MM.1S (cell line): ENCODE results near the gene BHLHA15.

Experiments
- DNase-seq: peaks from one replicate; pipeline ENCODE4 v3.0.0-alpha.2; 2015
- H2AFZ ChIP-seq: fragments of 300-600 bp; sonication (generic); 2 replicates; pipeline ENCODE4 v1.6.0; 2016; ENCODE audit warnings: antibody characterized with exemption, low read length
- H3F3A ChIP-seq: fragments of 300-600 bp; sonication (generic); 2 replicates; pipeline ENCODE4 v1.6.1; 2016; ENCODE audit warnings: mild to moderate bottlenecking, antibody characterized with exemption, low read length, moderate library complexity, mixed read lengths; ENCODE audit not compliant: insufficient read depth
- H3K27ac ChIP-seq: fragments of 300-600 bp; sonication (generic); 2 replicates; pipeline ENCODE4 v1.5.1; 2016; ENCODE audit warnings: mild to moderate bottlenecking, low read length
- H3K27me3 ChIP-seq: fragments of 300-600 bp; sonication (generic); replicated peaks from 2 replicates; pipeline ENCODE4 v1.6.0; 2016; ENCODE audit warnings: low read length; ENCODE audit not compliant: insufficient read depth
- H3K36me3 ChIP-seq: fragments of 300-600 bp; sonication (generic); replicated peaks from 2 replicates; pipeline ENCODE4 v1.6.1; 2016; ENCODE audit warnings: mild to moderate bottlenecking, low read length, mixed read lengths; ENCODE audit not compliant: insufficient read depth
- H3K4me1 ChIP-seq: fragments of 300-600 bp; sonication (generic); 2 replicates; pipeline ENCODE4 v1.6.1; 2016; ENCODE audit warnings: low read length, mixed read lengths
- H3K4me2 ChIP-seq: fragments of 300-600 bp; sonication (generic); 2 replicates; pipeline ENCODE4 v1.6.0; 2016; ENCODE audit warnings: low read depth, low read length
- H3K4me3 ChIP-seq: fragments of 300-600 bp; sonication (generic); 2 replicates; pipeline ENCODE4 v1.5.1; 2016; ENCODE audit warnings: low read length, mixed read lengths
- H3K79me2 ChIP-seq: fragments of 300-600 bp; sonication (generic); 2 replicates; pipeline ENCODE4 v1.6.1; 2016; ENCODE audit warnings: mixed run types, low read length, mixed read lengths
- H3K9ac ChIP-seq: fragments of 300-600 bp; sonication (generic); 2 replicates; pipeline ENCODE4 v1.6.1; 2016; ENCODE audit warnings: low read length, mixed read lengths
- H3K9me2 ChIP-seq: fragments of 300-600 bp; sonication (generic); replicated peaks from 2 replicates; pipeline ENCODE4 v1.6.1; 2016; ENCODE audit warnings: mild to moderate bottlenecking, low read length, mixed read lengths; ENCODE audit not compliant: insufficient read depth
- H3K9me3 ChIP-seq: fragments of 300-600 bp; sonication (generic); replicated peaks from 2 replicates; pipeline ENCODE4 v1.6.1; 2016; ENCODE audit warnings: mild to moderate bottlenecking, low read length, mixed read lengths; ENCODE audit not compliant: insufficient read depth
- H4K20me1 ChIP-seq: fragments of 300-600 bp; sonication (generic); 2 replicates; pipeline ENCODE4 v1.6.1; 2016; ENCODE audit warnings: mild to moderate bottlenecking, low read length, moderate library complexity, mixed read lengths; ENCODE audit not compliant: insufficient read depth
- CTCF ChIP-seq: fragments of 300-600 bp; sonication (generic); IDR thresholded peaks from 2 replicates; pipeline ENCODE4 v1.5.1; 2016; ENCODE audit warnings: antibody characterized with exemption, low read length, mixed read lengths
- EZH2 ChIP-seq: fragments of 300-600 bp; sonication (generic); optimal IDR thresholded peaks from 2 replicates; pipeline ENCODE3; 2017; ENCODE audit warnings: low read depth, mild to moderate bottlenecking, antibody characterized with exemption, low read length, mixed read lengths
- EZH2phosphoT487 ChIP-seq: fragments of 300-600 bp; sonication (generic); IDR thresholded peaks from 2 replicates; pipeline ENCODE4 v1.6.1; 2018; ENCODE audit warnings: antibody characterized with exemption, low read length

The BHLHA15 gene

DNA sequence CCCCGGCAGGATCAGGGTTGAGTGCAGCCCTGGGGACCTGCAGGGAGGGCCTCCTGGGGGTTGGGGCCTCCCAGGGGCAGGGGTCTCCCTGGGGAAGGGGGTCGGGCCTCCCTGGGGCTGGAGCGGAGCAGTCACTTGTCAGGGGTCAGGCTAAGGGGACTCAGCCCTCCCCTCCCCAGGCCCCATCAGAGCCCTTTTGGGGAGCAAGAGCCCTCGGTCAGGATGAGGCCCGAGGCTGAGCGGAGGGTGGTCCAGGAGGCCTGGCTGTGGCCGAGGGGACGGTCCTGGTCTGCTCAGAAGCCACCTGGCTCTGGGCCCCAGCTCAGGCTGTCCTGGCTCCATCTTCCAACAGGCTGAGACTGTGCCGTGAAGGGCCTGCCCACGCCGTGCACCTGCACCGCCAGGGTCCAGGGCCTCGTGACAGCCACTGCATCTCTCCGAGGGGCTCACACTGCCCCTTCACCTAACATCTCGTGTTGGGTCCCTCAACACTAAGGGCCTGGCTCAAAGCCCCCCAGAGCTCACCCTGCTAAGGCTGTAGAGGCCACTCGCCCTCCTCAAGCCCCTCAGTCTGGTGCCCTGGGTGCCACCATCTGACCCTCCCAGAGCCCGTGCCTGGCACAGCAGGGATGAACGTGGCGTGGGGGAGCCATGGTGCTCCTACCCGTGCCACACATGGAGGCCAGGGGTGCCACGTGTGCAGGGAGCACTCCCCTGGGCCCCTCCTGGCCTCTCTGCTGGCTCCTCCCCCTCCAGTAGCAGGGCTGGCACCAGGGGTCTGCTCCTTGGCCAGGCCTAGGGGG, 12.9 kb downstream of the BHLHA15 start:
- no peak overlapping the region for H3K9ac ChIP-seq
- no peaks in the 10 kb centered on the region for H3K27me3 ChIP-seq
- H3K9me2 ChIP-seq, result no peaks in the 10 kb centered on the region
- TF ChIP-seq CTCF (no peak), EZH2phosphoT487 (no peak), EZH2 (no peak)
- no peak overlapping the region for H3K27ac ChIP-seq
- 0 out of 2 replicates have a peak, but pooled peaks cover 3% of the 10 kb centered on the region for H3F3A ChIP-seq
- DNase-seq, result no peak
- H3K79me2 ChIP-seq, result no peaks in the 10 kb centered on the region
- H4K20me1 ChIP-seq, result no peaks in the 10 kb centered on the region
- H3K4me1 ChIP-seq, result 0 out of 2 replicates have a peak, but pooled peaks cover 3% of the 10 kb centered on the region
- H3K4me2 ChIP-seq, result no peak overlapping the region
- no peaks in the 10 kb centered on the region for H3K9me3 ChIP-seq
- no peak overlapping the region for H2AFZ ChIP-seq
- H3K4me3 ChIP-seq, result no peak overlapping the region
- H3K36me3 ChIP-seq, result no peaks in the 10 kb centered on the region

DNA sequence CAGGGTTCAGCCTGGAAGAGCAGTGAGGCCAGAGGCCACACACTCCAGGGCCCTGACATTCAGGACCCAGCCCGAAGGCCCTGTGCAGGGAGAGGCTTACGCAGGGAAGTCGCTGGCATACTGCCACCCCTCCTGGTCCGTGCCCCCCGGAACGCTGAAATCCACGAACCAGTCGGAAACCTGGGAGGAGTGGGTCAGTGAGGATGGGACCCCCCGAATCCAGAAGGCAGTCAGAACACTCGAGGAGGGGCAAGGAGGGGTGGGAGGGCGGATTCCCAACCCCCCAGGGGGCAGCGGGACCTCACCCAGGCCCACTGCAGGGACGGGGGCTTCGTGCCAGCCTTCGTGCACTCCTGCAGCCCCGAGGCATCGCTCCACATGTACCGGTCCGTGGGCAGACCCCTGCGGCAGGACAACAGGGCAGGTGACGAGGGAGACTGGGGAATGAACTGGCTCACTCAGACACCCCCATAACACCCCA, 13.5 kb downstream of the BHLHA15 start:
- no peaks in the 10 kb centered on the region for H3K36me3 ChIP-seq
- H3K9me3 ChIP-seq, result no peaks in the 10 kb centered on the region
- no peak for TF ChIP-seq EZH2
- no peak for TF ChIP-seq EZH2phosphoT487
- TF ChIP-seq CTCF, result no peak
- H4K20me1 ChIP-seq, result no peaks in the 10 kb centered on the region
- no peak overlapping the region for H3K27ac ChIP-seq
- DNase-seq, result no peak
- no peak overlapping the region for H3K4me2 ChIP-seq
- H3K79me2 ChIP-seq, result no peaks in the 10 kb centered on the region
- no peak overlapping the region for H2AFZ ChIP-seq
- no peaks in the 10 kb centered on the region for H3K9me2 ChIP-seq
- no peaks in the 10 kb centered on the region for H3F3A ChIP-seq
- no peak overlapping the region for H3K4me3 ChIP-seq
- no peak overlapping the region for H3K9ac ChIP-seq
- H3K27me3 ChIP-seq, result no peaks in the 10 kb centered on the region
- 0 out of 2 replicates have a peak, but pooled peaks cover 2% of the 10 kb centered on the region for H3K4me1 ChIP-seq

DNA sequence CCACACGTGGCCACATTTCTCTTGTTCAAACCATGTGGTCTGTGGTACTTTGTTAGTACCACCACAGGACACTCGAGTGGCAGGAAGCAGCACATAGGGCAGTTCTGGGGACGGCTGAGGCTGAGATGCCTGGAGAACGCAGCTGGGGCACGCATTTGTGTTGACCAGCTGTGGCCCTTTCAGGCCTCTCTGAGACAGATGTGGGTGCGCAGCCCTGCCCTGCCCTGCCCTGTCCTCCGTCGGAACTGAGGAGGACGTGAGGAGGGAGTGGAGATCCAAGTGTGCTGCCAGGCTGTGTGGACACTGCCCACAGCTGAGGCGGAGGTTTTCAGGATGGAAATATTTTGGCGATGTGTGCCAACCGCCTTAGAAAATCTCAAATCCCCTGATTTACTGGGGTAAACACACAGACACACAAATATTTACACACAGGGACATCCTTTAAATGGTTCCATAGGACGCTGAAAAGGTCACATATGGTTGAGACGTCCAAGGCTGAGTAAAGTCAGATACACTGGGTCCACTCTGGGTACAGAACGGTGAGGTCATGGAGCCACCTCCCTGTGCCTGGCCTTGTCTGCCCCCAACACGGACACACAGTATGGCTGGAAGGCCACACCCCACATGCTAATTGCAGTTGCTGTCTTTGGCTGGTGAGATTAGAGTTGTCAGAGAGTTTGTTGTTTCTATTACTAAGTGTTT, 14.8 kb downstream of the BHLHA15 start:
- H4K20me1 ChIP-seq, result no peaks in the 10 kb centered on the region
- H3K27me3 ChIP-seq, result no peaks in the 10 kb centered on the region
- H3K27ac ChIP-seq, result no peak overlapping the region
- H3F3A ChIP-seq, result no peaks in the 10 kb centered on the region
- no peak for TF ChIP-seq EZH2
- TF ChIP-seq EZH2phosphoT487, result no peak
- no peak for TF ChIP-seq CTCF
- H3K9me3 ChIP-seq, result no peaks in the 10 kb centered on the region
- H3K79me2 ChIP-seq, result no peaks in the 10 kb centered on the region
- no peaks in the 10 kb centered on the region for H3K4me1 ChIP-seq
- no peak overlapping the region for H3K4me2 ChIP-seq
- no peak for DNase-seq
- H2AFZ ChIP-seq, result no peak overlapping the region
- H3K9ac ChIP-seq, result no peak overlapping the region
- no peaks in the 10 kb centered on the region for H3K36me3 ChIP-seq
- H3K9me2 ChIP-seq, result no peaks in the 10 kb centered on the region
- H3K4me3 ChIP-seq, result no peak overlapping the region
